IMR-90 (cell line): ENCODE results near the gene FAM219A. TPM values are rescaled to one million over a fixed set of nuclear protein-coding genes. Genes with fewer than 3 reads are reported as not detected.

ENCODE experiments used
- ATAC-seq: fragments of 200-7000 bp; cut with Tn5 transposase; 2 replicates; pipeline ENCODE4 v1.9.1; 2020; ENCODE audit warnings: low read depth, mild to moderate bottlenecking, moderate library complexity
- BruUV-seq: library from RNA; stranded (reverse); fragments of 400-500 nt; replicated peaks from 2 replicates; lab custom pipeline; 2021; lab: Mats Ljungman, UMichigan
- CTCF ChIA-PET: fragments of 300-600 bp; formaldehyde crosslinking; extraction: SDS; loops from one replicate; lab custom pipeline; 2021; ENCODE audit warnings: antibody characterized with exemption; lab: Yijun Ruan, JAX
- POLR2A ChIA-PET: fragments of 300-600 bp; sonication (Branson Sonifier 250); formaldehyde crosslinking; loops from one replicate; lab custom pipeline; 2022; ENCODE audit warnings: antibody characterized with exemption; ENCODE audit not compliant: unreplicated experiment; lab: Charles Lee
- DNase-seq: peaks from one replicate; pipeline ENCODE4 v3.0.0; 2013
- H2AFZ ChIP-seq: replicated peaks from 2 replicates; pipeline ENCODE3; 2013; ENCODE audit warnings: low read length, mild to moderate bottlenecking; ENCODE audit not compliant: poor library complexity
- H2AK5ac ChIP-seq: 2 replicates; pipeline ENCODE4 v1.6.1; 2013; ENCODE audit warnings: low read depth, low read length, inconsistent platforms
- H2AK9ac ChIP-seq: replicated peaks from 2 replicates; pipeline ENCODE3; 2013; ENCODE audit warnings: mild to moderate bottlenecking, low read depth, low read length, moderate library complexity; ENCODE audit not compliant: poor library complexity
- H2BK120ac ChIP-seq: 2 replicates; pipeline ENCODE4 v1.6.1; 2013; ENCODE audit warnings: low read depth, low read length, inconsistent platforms
- H2BK15ac ChIP-seq: 3 replicates; pipeline ENCODE4 v1.6.1; 2013; ENCODE audit warnings: low read depth, low read length, inconsistent platforms
- H2BK20ac ChIP-seq: 2 replicates; pipeline ENCODE4 v1.6.1; 2013; ENCODE audit warnings: low read depth, mild to moderate bottlenecking, inconsistent platforms, low read length, moderate library complexity
- H2BK5ac ChIP-seq: 2 replicates; pipeline ENCODE4 v1.6.1; 2013; ENCODE audit warnings: mild to moderate bottlenecking, low read depth, low read length, inconsistent platforms; ENCODE audit not compliant: poor library complexity, severe bottlenecking
- H3K14ac ChIP-seq: replicated peaks from 2 replicates; pipeline ENCODE4 v1.6.1; 2013; ENCODE audit warnings: low read depth, low read length, inconsistent platforms
- H3K18ac ChIP-seq: 2 replicates; pipeline ENCODE4 v1.6.1; 2013; ENCODE audit warnings: low read depth, low read length, control low read depth
- H3K23ac ChIP-seq: 2 replicates; pipeline ENCODE4 v1.6.1; 2013; ENCODE audit warnings: low read depth, low read length, inconsistent platforms
- H3K27ac ChIP-seq: 2 replicates; pipeline ENCODE4 v1.5.1; 2013; ENCODE audit warnings: mild to moderate bottlenecking, control low read depth, low read length; ENCODE audit not compliant: insufficient read depth
- H3K27me3 ChIP-seq: 2 replicates; pipeline ENCODE4 v1.6.1; 2013; ENCODE audit warnings: low read length; ENCODE audit not compliant: control insufficient read depth, insufficient read depth
- H3K36me3 ChIP-seq: 2 replicates; pipeline ENCODE4 v1.6.1; 2013; ENCODE audit warnings: low read length, mixed read lengths; ENCODE audit not compliant: control insufficient read depth, insufficient read depth
- H3K4ac ChIP-seq: 2 replicates; pipeline ENCODE4 v1.6.1; 2013; ENCODE audit warnings: low read depth, low read length, inconsistent platforms
- H3K4me1 ChIP-seq: 2 replicates; pipeline ENCODE4 v1.6.1; 2013; ENCODE audit warnings: low read length, mixed read lengths; ENCODE audit not compliant: control insufficient read depth, insufficient read depth
- H3K4me2 ChIP-seq: 2 replicates; pipeline ENCODE4 v1.6.1; 2013; ENCODE audit warnings: low read depth, mild to moderate bottlenecking, control low read depth, low read length, moderate library complexity
- H3K4me3 ChIP-seq: 2 replicates; pipeline ENCODE4 v1.5.1; 2013; ENCODE audit warnings: low read depth, mild to moderate bottlenecking, control low read depth, low read length, moderate library complexity; ENCODE audit not compliant: insufficient read depth
- H3K56ac ChIP-seq: 2 replicates; pipeline ENCODE4 v1.6.1; 2013; ENCODE audit warnings: low read length, inconsistent platforms; ENCODE audit not compliant: insufficient read depth; ENCODE audit errors: extremely low read depth
- H3K79me1 ChIP-seq, 2 experiments: 2 replicates each; pipeline ENCODE4 v1.6.1; 2013; ENCODE audit warnings: low read length in 2 of 2, inconsistent platforms in 1 of 2, low read depth in 1 of 2
- H3K9ac ChIP-seq: 2 replicates; pipeline ENCODE4 v1.6.1; 2013; ENCODE audit warnings: low read depth, low read length, control low read depth
- H3K9me1 ChIP-seq: 2 replicates; pipeline ENCODE4 v1.6.1; 2013; ENCODE audit warnings: low read length, inconsistent platforms; ENCODE audit not compliant: insufficient read depth
- H3K9me3 ChIP-seq: 2 replicates; pipeline ENCODE4 v1.6.1; 2013; ENCODE audit warnings: low read length; ENCODE audit not compliant: control insufficient read depth, insufficient read depth
- H4K20me1 ChIP-seq: 2 replicates; pipeline ENCODE4 v1.6.1; 2013; ENCODE audit warnings: low read length, inconsistent platforms; ENCODE audit not compliant: insufficient read depth
- H4K5ac ChIP-seq: 2 replicates; pipeline ENCODE4 v1.6.1; 2013; ENCODE audit warnings: mild to moderate bottlenecking, low read depth, low read length, control low read depth
- H4K8ac ChIP-seq, 2 experiments: 2 replicates each; pipeline ENCODE4 v1.6.1; 2013; ENCODE audit warnings: low read depth in 2 of 2, low read length in 2 of 2, control low read depth in 1 of 2, inconsistent platforms in 1 of 2
- H4K91ac ChIP-seq: 2 replicates; pipeline ENCODE4 v1.6.1; 2013; ENCODE audit warnings: low read depth, low read length, inconsistent platforms; ENCODE audit not compliant: insufficient read depth
- BHLHE40 ChIP-seq: fragments of 150-350 bp; IDR thresholded peaks from 2 replicates; pipeline ENCODE4 v1.6.1; 2016; ENCODE audit warnings: mild to moderate bottlenecking, low read depth, low read length
- FOS ChIP-seq: fragments of 150-350 bp; IDR thresholded peaks from 2 replicates; pipeline ENCODE4 v1.6.1; 2016; ENCODE audit warnings: low read depth, low read length
- MAFK ChIP-seq: IDR thresholded peaks from 2 replicates; pipeline ENCODE4 v1.6.1; 2012; ENCODE audit warnings: low read depth, low read length, improper control_type of control experiment
- MAZ ChIP-seq: IDR thresholded peaks from 2 replicates; pipeline ENCODE4 v1.6.1; 2012; ENCODE audit warnings: low read depth, mild to moderate bottlenecking, low read length, improper control_type of control experiment, moderate library complexity, borderline replicate concordance
- NFE2L2 ChIP-seq: fragments of 150-350 bp; IDR thresholded peaks from 2 replicates; pipeline ENCODE4 v1.6.1; 2016; ENCODE audit warnings: low read depth, mild to moderate bottlenecking, low read length
- POLR2A ChIP-seq: IDR thresholded peaks from 2 replicates; pipeline ENCODE4 v1.6.1; 2012; ENCODE audit warnings: mild to moderate bottlenecking, low read depth, low read length
- RCOR1 ChIP-seq: IDR thresholded peaks from 2 replicates; pipeline ENCODE4 v1.6.1; 2012; ENCODE audit warnings: mild to moderate bottlenecking, low read length, improper control_type of control experiment; ENCODE audit not compliant: insufficient replicate concordance
- WGBS, 2 experiments: methylation state at CpG; one replicate each; pipeline versions ENCODE4 v1.1.5 to v1.1.7; 2013; ENCODE audit warnings: missing lambda C conversion rate in 2 of 2; ENCODE audit not compliant: insufficient read length in 1 of 2; ENCODE audit errors: extremely low coverage in 2 of 2; 5-methylcytosine and 5-hydroxymethylcytosine counted together
- dilution Hi-C: fragments of 300-500 bp; cut with HindIII; formaldehyde crosslinking; loops from one replicate; pipeline ENCODE4 v1.14.3; 2018; ENCODE audit warnings: low sequenced_read_pairs; ENCODE audit not compliant: unreplicated experiment
- in situ Hi-C: fragments of 300-500 bp; cut with MboI; formaldehyde crosslinking; loops from 3 replicates; pipeline ENCODE4 v1.14.3; 2019; ENCODE audit warnings: low sequenced_read_pairs, inconsistent platforms, mixed read lengths
- intact Hi-C: fragments of 100-400 bp; cut with micrococcal nuclease; formaldehyde crosslinking; loops from 2 replicates; pipeline ENCODE4 v1.10.0; 2022
- polyA plus RNA-seq, 3 experiments: library from polyadenylated mRNA; depleted of rRNA; stranded (reverse); fragments of >200 nt; gene quantifications; 2 replicates each; pipeline ENCODE4 v1.2.3, GENCODE V29; 2012; ENCODE audit warnings: low replicate concordance in 1 of 3
- total RNA-seq: library from RNA; depleted of rRNA; stranded (reverse); fragments of >200 nt; gene quantifications from 2 replicates; pipeline ENCODE4 v1.2.3, GENCODE V29; 2012
- TF ChIP-seq, protein P1 (sequence below): conservative IDR thresholded peaks from 2 replicates; pipeline ENCODE4 v1.5.1; 2012; ENCODE audit warnings: mild to moderate bottlenecking, low read depth, low read length, improper control_type of control experiment
- TF ChIP-seq, protein P2 (sequence below): fragments of 150-350 bp; IDR thresholded peaks from 2 replicates; pipeline ENCODE4 v1.6.1; 2017; ENCODE audit warnings: mild to moderate bottlenecking, antibody characterized with exemption, low read length, low read depth

FAM219A gene
- total and polyA plus RNA-seq, 2 of the 4 experiments (the other 2 are of a cell fraction) = 4.8 to 20.8 TPM

DNA sequence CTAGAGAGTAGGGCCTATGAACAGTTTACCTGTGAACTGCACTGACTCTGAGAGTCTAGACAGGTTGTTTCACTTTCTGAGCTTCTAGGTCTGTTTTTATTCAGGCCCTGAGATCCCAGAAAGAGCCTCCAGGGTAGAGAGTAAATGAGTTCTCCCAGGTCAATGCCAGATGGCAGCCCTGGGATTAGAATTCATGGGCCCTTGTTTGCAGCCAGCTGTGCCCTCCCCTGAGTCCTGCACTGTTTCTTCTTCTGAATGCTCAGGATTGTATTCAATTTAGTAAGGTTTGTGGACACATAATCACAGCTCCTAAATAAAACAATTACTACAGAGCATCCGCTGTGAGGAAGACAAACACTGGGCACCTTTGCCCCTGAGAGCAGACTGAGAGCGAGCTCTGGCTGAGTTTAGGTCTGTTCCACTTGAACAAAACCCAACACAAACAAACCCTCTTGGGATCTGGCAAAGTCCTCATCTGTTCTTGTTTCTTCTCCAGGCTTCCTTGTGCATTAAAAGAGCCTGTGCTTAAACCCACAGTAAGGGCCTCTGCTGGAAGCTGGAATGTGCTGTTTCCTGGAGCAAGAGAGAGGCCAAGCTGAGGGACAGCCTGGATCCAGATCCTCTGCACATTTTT is 29.9 kb downstream of the FAM219A start:
- no TSS peak for BruUV-seq
- no peaks in the 10 kb centered on the region for H3K9me3 ChIP-seq
- no peaks in the 10 kb centered on the region for H3K27me3 ChIP-seq
- in situ Hi-C loops = no loop called here
- intact Hi-C loops = no loop called here
- H2BK120ac ChIP-seq = no peak overlapping the region
- POLR2A ChIA-PET = no interaction called here
- H2AFZ ChIP-seq = no peak overlapping the region
- no peak overlapping the region for H3K14ac ChIP-seq
- H3K56ac ChIP-seq = no peak overlapping the region
- dilution Hi-C loops = no loop called here
- no peak overlapping the region for H4K8ac ChIP-seq
- H4K91ac ChIP-seq = no peak overlapping the region
- H3K9ac ChIP-seq = no peak overlapping the region
- H2BK15ac ChIP-seq = no peak overlapping the region
- peak; percentile 63 for ATAC-seq
- no peak overlapping the region for H2AK5ac ChIP-seq
- no peak overlapping the region for H3K18ac ChIP-seq
- no peak overlapping the region for H4K5ac ChIP-seq
- no peaks in the 10 kb centered on the region for H3K36me3 ChIP-seq
- H3K27ac ChIP-seq = no peak overlapping the region
- TF ChIP-seq RCOR1 (no peak), BHLHE40 (no peak), MAZ (no peak), NFE2L2 (no peak), MAFK (no peak), FOS (no peak), POLR2A (no peak)
- TF ChIP-seq, protein P1, sequence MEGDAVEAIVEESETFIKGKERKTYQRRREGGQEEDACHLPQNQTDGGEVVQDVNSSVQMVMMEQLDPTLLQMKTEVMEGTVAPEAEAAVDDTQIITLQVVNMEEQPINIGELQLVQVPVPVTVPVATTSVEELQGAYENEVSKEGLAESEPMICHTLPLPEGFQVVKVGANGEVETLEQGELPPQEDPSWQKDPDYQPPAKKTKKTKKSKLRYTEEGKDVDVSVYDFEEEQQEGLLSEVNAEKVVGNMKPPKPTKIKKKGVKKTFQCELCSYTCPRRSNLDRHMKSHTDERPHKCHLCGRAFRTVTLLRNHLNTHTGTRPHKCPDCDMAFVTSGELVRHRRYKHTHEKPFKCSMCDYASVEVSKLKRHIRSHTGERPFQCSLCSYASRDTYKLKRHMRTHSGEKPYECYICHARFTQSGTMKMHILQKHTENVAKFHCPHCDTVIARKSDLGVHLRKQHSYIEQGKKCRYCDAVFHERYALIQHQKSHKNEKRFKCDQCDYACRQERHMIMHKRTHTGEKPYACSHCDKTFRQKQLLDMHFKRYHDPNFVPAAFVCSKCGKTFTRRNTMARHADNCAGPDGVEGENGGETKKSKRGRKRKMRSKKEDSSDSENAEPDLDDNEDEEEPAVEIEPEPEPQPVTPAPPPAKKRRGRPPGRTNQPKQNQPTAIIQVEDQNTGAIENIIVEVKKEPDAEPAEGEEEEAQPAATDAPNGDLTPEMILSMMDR = no peak
- TF ChIP-seq, protein P2, sequence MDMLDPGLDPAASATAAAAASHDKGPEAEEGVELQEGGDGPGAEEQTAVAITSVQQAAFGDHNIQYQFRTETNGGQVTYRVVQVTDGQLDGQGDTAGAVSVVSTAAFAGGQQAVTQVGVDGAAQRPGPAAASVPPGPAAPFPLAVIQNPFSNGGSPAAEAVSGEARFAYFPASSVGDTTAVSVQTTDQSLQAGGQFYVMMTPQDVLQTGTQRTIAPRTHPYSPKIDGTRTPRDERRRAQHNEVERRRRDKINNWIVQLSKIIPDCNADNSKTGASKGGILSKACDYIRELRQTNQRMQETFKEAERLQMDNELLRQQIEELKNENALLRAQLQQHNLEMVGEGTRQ = no peak
- H3K4ac ChIP-seq = no peak overlapping the region
- peak; percentile 60 for DNase-seq
- H4K20me1 ChIP-seq = peaks cover 56% of the 10 kb centered on the region
- H3K9me1 ChIP-seq = peaks cover 20% of the 10 kb centered on the region; the same call in 1 of the 2 replicates
- H3K4me3 ChIP-seq = no peak overlapping the region
- H2AK9ac ChIP-seq = no peak overlapping the region
- no peak overlapping the region for H2BK5ac ChIP-seq
- H2BK20ac ChIP-seq = no peak overlapping the region
- peaks cover 4% of the 10 kb centered on the region for H3K4me1 ChIP-seq
- WGBS, 2 experiments = no CpG with 5 or more reads among the region's 2 CpGs
- CTCF ChIA-PET = interaction anchor here (0.7 to 1.4 kb wide), 2 partner anchors 21 to 25 kb away, joined by 3 to 7 read pairs; no protein-coding TSS in a partner anchor
- no peak overlapping the region for H3K23ac ChIP-seq
- H3K79me1 ChIP-seq = peaks cover 36 to 55% of the 10 kb centered on the region in 2 experiments
- H3K4me2 ChIP-seq = no peak overlapping the region
